H9 (cell line): ENCODE measurements around the gene AGMO. TPM values are rescaled to one million over a fixed set of nuclear protein-coding genes. Genes with fewer than 3 reads are reported as not detected.

Source experiments
- DNase-seq: peaks from one replicate; pipeline ENCODE4 v3.0.0-alpha.2; 2017
- H2AFZ ChIP-seq: one replicate; pipeline ENCODE4 v1.6.1; 2013; ENCODE audit warnings: mild to moderate bottlenecking, low read length, control low read depth, moderate library complexity
- H2AK5ac ChIP-seq: 2 replicates; pipeline ENCODE4 v1.6.1; 2013; ENCODE audit warnings: low read length, control low read depth, mixed read lengths; ENCODE audit not compliant: insufficient read length
- H2BK120ac ChIP-seq: one replicate; pipeline ENCODE4 v1.6.1; 2013; ENCODE audit warnings: low read depth, mild to moderate bottlenecking, low read length, control low read depth, inconsistent platforms; ENCODE audit not compliant: poor library complexity, severe bottlenecking
- H2BK12ac ChIP-seq: 2 replicates; pipeline ENCODE4 v1.6.1; 2013; ENCODE audit warnings: low read length, control low read depth, mixed read lengths, low read depth; ENCODE audit not compliant: insufficient read length
- H2BK15ac ChIP-seq: 2 replicates; pipeline ENCODE4 v1.6.1; 2013; ENCODE audit warnings: low read depth, low read length, control low read depth
- H2BK20ac ChIP-seq: one replicate; pipeline ENCODE4 v1.6.1; 2013; ENCODE audit warnings: low read depth, mild to moderate bottlenecking, low read length, control low read depth, inconsistent platforms; ENCODE audit not compliant: poor library complexity, severe bottlenecking
- H2BK5ac ChIP-seq: 2 replicates; pipeline ENCODE4 v1.6.1; 2013; ENCODE audit warnings: low read length, control low read depth, mixed read lengths; ENCODE audit not compliant: insufficient read length
- H3K14ac ChIP-seq: 2 replicates; pipeline ENCODE4 v1.6.1; 2013; ENCODE audit warnings: low read length, control low read depth; ENCODE audit not compliant: insufficient read depth
- H3K18ac ChIP-seq: 2 replicates; pipeline ENCODE4 v1.6.1; 2013; ENCODE audit warnings: low read depth, mild to moderate bottlenecking, mixed read lengths, low read length, control low read depth; ENCODE audit not compliant: insufficient read length
- H3K23ac ChIP-seq: 2 replicates; pipeline ENCODE4 v1.6.1; 2013; ENCODE audit warnings: low read length, control low read depth, mixed read lengths, low read depth; ENCODE audit not compliant: insufficient read length
- H3K23me2 ChIP-seq: 2 replicates; pipeline ENCODE4 v1.6.1; 2013; ENCODE audit warnings: low read depth, mild to moderate bottlenecking, mixed read lengths, low read length, control low read depth; ENCODE audit not compliant: insufficient read length, poor library complexity, severe bottlenecking
- H3K27ac ChIP-seq: 2 replicates; pipeline ENCODE4 v1.5.1; 2013; ENCODE audit warnings: low read length, control low read depth, mixed read lengths, low read depth; ENCODE audit not compliant: insufficient read length
- H3K27me3 ChIP-seq: 2 replicates; pipeline ENCODE4 v1.6.1; 2013; ENCODE audit warnings: low read length, control low read depth, inconsistent platforms; ENCODE audit not compliant: insufficient read depth
- H3K4ac ChIP-seq: 2 replicates; pipeline ENCODE4 v1.6.1; 2013; ENCODE audit warnings: low read depth, mild to moderate bottlenecking, control low read depth, inconsistent platforms, low read length, moderate library complexity
- H3K4me1 ChIP-seq: 2 replicates; pipeline ENCODE4 v1.6.1; 2013; ENCODE audit warnings: low read length, control low read depth, inconsistent platforms; ENCODE audit not compliant: insufficient read depth
- H3K4me2 ChIP-seq: 2 replicates; pipeline ENCODE4 v1.6.1; 2013; ENCODE audit warnings: low read length, control low read depth, mixed read lengths; ENCODE audit not compliant: insufficient read length, insufficient read depth
- H3K56ac ChIP-seq: 2 replicates; pipeline ENCODE4 v1.6.1; 2013; ENCODE audit warnings: low read depth, mild to moderate bottlenecking, mixed read lengths, low read length, control low read depth; ENCODE audit not compliant: insufficient read length
- H3K79me1 ChIP-seq: 2 replicates; pipeline ENCODE4 v1.6.1; 2013; ENCODE audit warnings: low read depth, mild to moderate bottlenecking, moderate library complexity, low read length, control low read depth, inconsistent platforms; ENCODE audit not compliant: insufficient read depth, poor library complexity, severe bottlenecking
- H3K79me2 ChIP-seq: 2 replicates; pipeline ENCODE4 v1.6.1; 2013; ENCODE audit warnings: low read length, control low read depth, inconsistent platforms; ENCODE audit not compliant: insufficient read depth
- H3K9ac ChIP-seq: 2 replicates; pipeline ENCODE4 v1.6.1; 2013; ENCODE audit warnings: low read length, control low read depth, mixed read lengths; ENCODE audit not compliant: insufficient read length; ENCODE audit errors: extremely low read depth
- H3K9me3 ChIP-seq: one replicate; pipeline ENCODE4 v1.6.1; 2013; ENCODE audit warnings: low read depth, low read length, inconsistent platforms; ENCODE audit not compliant: control insufficient read depth
- H3T11ph ChIP-seq: one replicate; pipeline ENCODE4 v1.6.1; 2013; ENCODE audit warnings: mild to moderate bottlenecking, low read length, control low read depth, inconsistent platforms
- H4K20me1 ChIP-seq: one replicate; pipeline ENCODE4 v1.6.1; 2013; ENCODE audit not compliant: control insufficient read depth, insufficient read length, insufficient read depth
- H4K5ac ChIP-seq: 2 replicates; pipeline ENCODE4 v1.6.1; 2013; ENCODE audit warnings: low read depth, mild to moderate bottlenecking, mixed read lengths, low read length, control low read depth; ENCODE audit not compliant: insufficient read length
- H4K8ac ChIP-seq: replicated peaks from 2 replicates; pipeline ENCODE4 v1.6.1; 2013; ENCODE audit warnings: low read length, control low read depth, mixed read lengths, low read depth; ENCODE audit not compliant: insufficient read length
- H4K91ac ChIP-seq: 2 replicates; pipeline ENCODE4 v1.6.1; 2013; ENCODE audit warnings: low read depth, mild to moderate bottlenecking, moderate library complexity, mixed read lengths, low read length, control low read depth; ENCODE audit not compliant: insufficient read length
- H3K27ac Mint-ChIP-seq, 3 experiments: 2 replicates in 2 of 3; 3 replicates in 1 of 3; pipeline ENCODE4 v1.8.0; 2020 to 2021; ENCODE audit warnings: mixed read lengths in 3 of 3, mild to moderate bottlenecking in 1 of 3, moderate library complexity in 1 of 3
- H3K27me3 Mint-ChIP-seq: 2 replicates; pipeline ENCODE4 v1.8.0; 2021; ENCODE audit warnings: low read depth, mild to moderate bottlenecking, moderate library complexity, mixed read lengths
- H3K36me3 Mint-ChIP-seq, 3 experiments: 2 replicates in 2 of 3; 3 replicates in 1 of 3; pipeline ENCODE4 v1.8.0; 2020 to 2021; ENCODE audit warnings: low read depth in 3 of 3, mixed read lengths in 3 of 3; ENCODE audit not compliant: insufficient read depth in 1 of 3
- H3K4me1 Mint-ChIP-seq, 2 experiments: 2 replicates each; pipeline ENCODE4 v1.8.0; 2020; ENCODE audit warnings: mixed read lengths in 2 of 2
- H3K4me3 Mint-ChIP-seq, 2 experiments: 2 replicates in 1 of 2; 3 replicates in 1 of 2; pipeline ENCODE4 v1.8.0; 2020 to 2021; ENCODE audit warnings: mild to moderate bottlenecking in 2 of 2, mixed read lengths in 2 of 2, moderate library complexity in 1 of 2
- H3K9me3 Mint-ChIP-seq, 2 experiments: 2 replicates in 1 of 2; 3 replicates in 1 of 2; pipeline ENCODE4 v1.8.0; 2020; ENCODE audit warnings: mild to moderate bottlenecking in 2 of 2, mixed read lengths in 2 of 2, moderate library complexity in 1 of 2
- CTCF ChIP-seq: fragments of 200-600 bp; sonication (generic); conservative IDR thresholded peaks from 3 replicates; pipeline ENCODE4 v1.8.0; 2021; ENCODE audit warnings: antibody characterized with exemption, mild to moderate bottlenecking
- total RNA-seq: library from RNA; stranded (reverse); gene quantifications from 2 replicates; pipeline ENCODE4 v1.2.1, GENCODE V29; 2021

The AGMO gene
- total RNA-seq, 1 experiment from 2014 or later = 0.70 TPM

- no peak for TF ChIP-seq CTCF
- no peak overlapping the region for H3K23ac ChIP-seq
Measured at GRCh38 chr7:15505761-15506160, 56.1 kb downstream of the AGMO start.

More at GRCh38 chr7:15505761-15506160, 56.1 kb downstream of the AGMO start:
- DNase-seq = no peak
- Histone ChIP-seq H3K23me2 (no peaks in the 10 kb centered on the region), H2BK20ac (no peak overlapping the region), H3K9me3 (no peaks in the 10 kb centered on the region), H4K91ac (no peak overlapping the region), H3K79me1 (no peaks in the 10 kb centered on the region), H3K18ac (no peak overlapping the region), H4K8ac (no peak overlapping the region), H3K27ac (no peak overlapping the region), H3K79me2 (no peaks in the 10 kb centered on the region), H2AK5ac (no peak overlapping the region), H3K14ac (no peak overlapping the region), H3K27me3 (no peaks in the 10 kb centered on the region), H2BK5ac (no peak overlapping the region), H3K4me1 (no peaks in the 10 kb centered on the region), H3K56ac (no peak overlapping the region), H3T11ph (no peak overlapping the region), H3K4me2 (no peak overlapping the region), H2AFZ (no peak overlapping the region), H3K9ac (no peak overlapping the region), H4K5ac (no peak overlapping the region), H2BK12ac (no peak overlapping the region), H2BK15ac (no peak overlapping the region), H3K4ac (no peak overlapping the region), H2BK120ac (no peak overlapping the region), H4K20me1 (no peaks in the 10 kb centered on the region)
- Mint-ChIP-seq H3K4me3 (no peak overlapping the region), H3K9me3 (no peaks in the 10 kb centered on the region), H3K27ac (no peak overlapping the region), H3K4me1 (no peaks in the 10 kb centered on the region), H3K27me3 (no peaks in the 10 kb centered on the region), H3K36me3 (no peaks in the 10 kb centered on the region)
